ENCODE results near the gene CTSV.

DNA sequence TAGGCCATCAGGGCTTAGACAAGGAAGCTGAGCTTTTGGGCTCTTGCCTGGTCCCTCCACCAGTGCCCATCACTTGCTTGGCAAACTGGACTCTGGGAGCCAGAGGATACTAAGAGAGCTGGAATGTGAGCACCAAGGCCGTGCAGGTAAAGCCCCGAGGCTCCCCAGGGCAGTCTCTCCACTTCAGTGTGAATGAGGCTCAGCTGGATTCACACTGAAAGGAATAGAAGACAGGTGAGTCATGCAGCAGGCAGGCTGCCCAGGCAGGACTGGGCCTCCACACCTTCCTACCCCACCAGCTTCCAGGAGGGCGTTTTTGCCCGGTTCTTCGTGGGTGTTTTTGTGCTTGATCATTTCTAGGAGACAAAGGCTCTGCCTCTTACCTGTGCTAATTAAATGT is 7.3 kb upstream of the CTSV start:
- no peak for TF ChIP-seq POLR2A (IDR thresholded peaks at IDR 0.05)
- TF ChIP-seq CTCF (IDR thresholded peaks at IDR 0.05), result no peak
- TF ChIP-seq POLR2AphosphoS5 (IDR thresholded peaks at IDR 0.05), result peak in 1 of 3 donors; percentile 40
